Stimulated activated CD4-positive, alpha-beta T cell treated with anti-CD3 and anti-CD28 coated beads, Interleukin-4, amount 100 ng/mL, for 48 hours (primary cell): Measurements from ENCODE around the gene FXYD3.
"Not testable (repeated sequence)": the region's sequence is repeated elsewhere in the genome, so short reads cannot be mapped to it uniquely, and the experiment has no call there.

Experiments
- DNase-seq, 2 donors: peaks; one replicate each; pipeline ENCODE4 v3.0.0-alpha.2; 2020; ENCODE audit warnings: low read depth in 2 of 2

The FXYD3 gene

DNA sequence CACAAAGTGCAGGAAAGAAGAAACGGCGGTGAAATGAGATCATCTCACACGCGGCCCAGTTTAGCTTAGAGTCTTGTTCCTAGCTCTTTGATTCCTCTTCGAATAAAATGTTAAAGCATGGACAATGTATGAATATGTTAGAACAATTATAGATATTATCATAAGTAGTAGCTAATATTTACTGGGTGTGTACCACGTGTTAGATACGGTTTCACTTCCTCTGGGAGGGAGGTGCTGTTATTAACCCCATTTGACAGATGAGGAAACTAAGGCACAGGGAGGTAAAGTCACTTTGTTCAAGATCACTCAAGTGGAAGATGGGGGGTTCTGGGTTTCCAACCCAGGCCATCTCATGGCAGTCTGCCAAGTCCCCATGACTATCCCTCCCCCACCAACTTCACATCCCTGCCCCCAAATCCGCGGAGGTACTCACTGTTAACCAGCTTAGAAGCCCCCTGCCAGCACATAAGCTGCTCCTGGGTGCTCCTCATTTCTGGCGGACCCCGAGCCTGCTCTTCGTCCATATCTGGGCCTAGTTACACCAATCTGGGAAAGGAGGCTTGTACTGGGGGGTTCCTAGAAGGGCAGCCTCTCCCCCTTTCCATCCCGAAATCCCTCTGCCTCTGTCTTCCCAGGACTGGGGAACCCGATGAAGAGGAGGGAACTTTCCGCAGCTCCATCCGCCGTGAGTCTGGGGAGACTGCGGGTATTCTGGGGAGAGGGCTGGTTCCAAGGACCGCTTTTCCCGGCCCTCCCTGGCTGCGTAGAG lies 26.4 kb downstream of the FXYD3 start:
- DNase-seq: no peak

- DNase-seq: peak; percentile 57 to 61
Measured at GRCh38 chr19:35142606-35143230, 27.1 kb downstream of the FXYD3 start.

GRCh38 chr19:35143231-35143715 lies 27.6 kb downstream of the FXYD3 start, which contains the start of gene FXYD7:
Gene FXYD7 (plus strand): TSS chr19:35143255. CDS start chr19:35143334, 79 bp downstream.
- DNase-seq: no peak

DNA sequence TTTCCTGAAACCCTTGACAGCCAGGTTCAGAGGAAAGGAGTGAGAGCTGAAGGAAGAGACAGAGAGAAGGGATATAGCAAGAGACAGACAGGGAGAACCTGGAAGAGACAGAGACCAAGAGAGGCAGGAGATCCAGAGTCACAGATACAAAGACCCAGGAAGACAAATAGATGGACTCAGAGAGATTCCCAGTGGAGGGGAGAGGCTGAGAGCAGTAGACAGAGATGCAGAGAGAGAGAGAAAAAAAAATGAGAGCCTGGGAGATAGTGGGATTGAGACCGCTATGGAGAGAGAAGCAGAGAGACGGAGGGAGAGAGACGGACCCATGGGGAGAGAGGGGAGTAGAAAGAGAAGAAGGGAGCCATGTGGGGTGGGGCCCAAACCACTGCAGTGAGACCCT lies 28.2 kb downstream of the FXYD3 start:
- DNase-seq: no peak

DNA sequence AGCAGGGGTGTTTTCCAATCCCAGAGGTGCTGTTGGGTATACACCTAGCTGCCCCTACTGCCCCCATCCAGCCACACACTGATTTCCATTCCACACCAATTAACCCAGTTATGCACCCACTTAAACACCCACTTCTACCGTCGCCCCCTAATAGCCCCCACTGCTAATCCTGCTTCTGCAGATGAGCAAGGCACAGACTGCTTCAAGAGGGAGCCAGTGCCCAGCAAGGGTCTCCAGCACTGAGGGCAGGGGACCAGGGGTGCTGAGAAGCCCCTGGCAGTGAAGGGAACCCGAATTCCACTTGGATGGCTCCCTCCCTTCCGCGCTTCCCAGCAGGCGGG lies 28.6 kb downstream of the FXYD3 start:
- DNase-seq: no peak

DNA sequence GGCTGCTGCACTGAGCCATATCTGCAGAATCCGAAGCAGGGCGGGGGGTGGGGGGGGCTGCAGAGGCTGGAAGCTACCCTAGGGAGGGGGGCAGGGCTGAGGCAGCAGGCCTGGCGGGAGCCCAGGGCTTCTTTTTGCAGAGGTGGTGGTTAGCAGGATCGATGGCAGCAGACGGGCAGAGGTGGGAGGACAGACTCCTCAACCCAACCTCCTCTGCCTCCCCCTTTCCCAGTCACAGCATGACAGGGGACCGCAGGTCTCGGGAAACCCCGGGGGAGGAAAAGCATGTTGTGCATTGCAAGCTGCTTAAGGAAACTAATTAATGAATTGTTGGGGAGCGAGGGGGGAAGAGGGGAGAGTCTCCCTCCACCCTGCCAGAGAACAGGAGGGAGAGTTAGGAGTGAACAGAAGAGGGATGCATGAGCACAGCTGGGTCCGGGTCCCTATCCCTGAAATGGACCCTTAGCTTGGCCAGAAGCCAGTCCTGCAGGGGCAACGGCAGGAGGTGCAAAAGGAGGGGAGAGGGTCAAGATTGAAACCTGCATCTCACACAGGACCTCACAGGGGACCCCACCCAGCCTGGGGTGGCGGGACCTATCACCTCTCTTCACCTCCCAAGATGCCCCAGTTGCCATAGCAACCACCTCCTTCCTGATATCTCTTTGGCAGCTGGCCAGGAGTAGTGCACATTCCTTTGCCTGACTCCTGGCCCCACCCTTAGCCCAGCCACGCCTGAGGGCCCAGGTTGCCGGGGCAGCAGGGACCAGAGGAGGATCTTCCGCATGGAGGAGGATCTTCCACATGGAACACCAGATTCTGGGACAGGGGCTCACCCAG lies 29.2 kb downstream of the FXYD3 start:
- no peak for DNase-seq

- DNase-seq: no peak
Measured at GRCh38 chr19:35146746-35147459, 31.3 kb downstream of the FXYD3 start.

GRCh38 chr19:35149463-35149862 lies 33.8 kb downstream of the FXYD3 start:
- DNase-seq: no peak

DNA sequence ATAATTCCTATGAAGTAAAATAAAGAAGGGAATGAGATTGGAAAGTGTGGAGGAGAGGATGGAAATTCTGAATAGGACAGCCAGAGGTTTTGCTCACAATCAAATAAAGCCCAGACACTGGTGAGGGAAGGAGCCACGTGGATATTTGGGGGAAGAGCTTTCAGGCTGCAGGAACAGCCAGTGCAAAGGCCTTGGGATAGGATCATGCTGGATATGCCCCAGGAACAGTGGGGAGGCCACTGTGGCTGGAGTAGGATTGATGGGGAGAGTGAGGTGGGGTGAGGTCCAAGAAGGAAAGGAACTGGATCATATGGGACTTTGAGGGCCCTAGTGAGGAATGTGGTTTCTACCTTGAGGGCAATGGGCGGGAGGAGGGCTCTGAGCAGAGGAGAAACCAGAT lies 34.8 kb downstream of the FXYD3 start:
- DNase-seq: no peak

DNA sequence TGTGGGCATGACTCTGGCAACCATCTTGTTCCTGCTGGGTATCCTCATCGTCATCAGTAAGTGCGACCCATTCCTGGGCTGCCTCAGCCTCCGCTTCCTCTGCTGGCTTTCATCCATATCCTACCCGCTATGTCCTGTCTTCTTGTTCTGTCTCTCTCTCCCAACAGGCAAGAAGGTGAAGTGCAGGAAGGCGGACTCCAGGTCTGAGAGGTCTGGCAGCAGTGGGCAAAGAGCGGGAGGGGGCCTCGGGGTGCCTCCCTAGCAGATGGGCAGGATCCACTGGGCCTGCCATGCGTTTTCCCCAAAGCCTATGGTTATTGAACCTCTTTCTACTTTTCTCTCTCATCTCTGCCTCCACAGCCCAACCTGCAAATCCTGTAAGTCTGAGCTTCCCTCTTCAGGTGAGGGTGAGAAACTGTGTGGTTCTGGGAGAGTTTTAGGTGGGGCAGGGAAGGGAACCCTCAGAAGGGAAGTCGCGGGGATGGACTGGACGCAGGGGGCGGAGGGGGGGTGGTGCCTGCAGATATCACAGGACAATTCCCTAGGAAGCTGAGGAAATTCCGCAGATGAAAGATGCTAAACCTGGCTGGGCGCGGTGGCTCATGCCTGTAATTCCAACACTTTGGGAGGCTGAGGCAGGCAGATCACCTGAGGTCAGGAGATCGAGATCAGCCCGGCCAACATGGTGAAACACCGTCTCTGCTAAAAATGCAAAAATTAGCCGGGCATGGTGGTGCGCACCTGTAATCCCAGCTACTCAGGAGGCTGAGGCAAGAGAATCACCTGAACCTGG lies 35.8 kb downstream of the FXYD3 start:
- DNase-seq: no peak

DNA sequence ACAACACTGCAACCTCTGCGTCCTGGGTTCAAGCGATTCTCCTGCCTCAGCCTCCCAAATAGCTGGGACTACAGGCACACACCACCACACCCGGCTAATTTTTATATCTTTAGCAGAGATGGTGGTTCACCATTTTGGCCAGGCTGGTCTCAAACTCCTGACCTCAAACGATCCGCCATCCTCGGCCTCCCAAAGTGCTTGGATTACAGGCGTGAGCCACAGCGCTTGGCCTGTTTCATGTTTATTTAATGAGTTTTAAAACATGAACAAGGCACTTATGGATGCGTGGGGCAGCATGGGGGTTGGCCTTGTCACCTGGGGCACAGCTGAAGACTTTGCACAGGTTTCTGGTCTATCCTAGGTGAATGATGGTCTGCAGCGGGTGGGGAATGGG lies 37.5 kb downstream of the FXYD3 start:
- not testable (repeated sequence) for DNase-seq

DNA sequence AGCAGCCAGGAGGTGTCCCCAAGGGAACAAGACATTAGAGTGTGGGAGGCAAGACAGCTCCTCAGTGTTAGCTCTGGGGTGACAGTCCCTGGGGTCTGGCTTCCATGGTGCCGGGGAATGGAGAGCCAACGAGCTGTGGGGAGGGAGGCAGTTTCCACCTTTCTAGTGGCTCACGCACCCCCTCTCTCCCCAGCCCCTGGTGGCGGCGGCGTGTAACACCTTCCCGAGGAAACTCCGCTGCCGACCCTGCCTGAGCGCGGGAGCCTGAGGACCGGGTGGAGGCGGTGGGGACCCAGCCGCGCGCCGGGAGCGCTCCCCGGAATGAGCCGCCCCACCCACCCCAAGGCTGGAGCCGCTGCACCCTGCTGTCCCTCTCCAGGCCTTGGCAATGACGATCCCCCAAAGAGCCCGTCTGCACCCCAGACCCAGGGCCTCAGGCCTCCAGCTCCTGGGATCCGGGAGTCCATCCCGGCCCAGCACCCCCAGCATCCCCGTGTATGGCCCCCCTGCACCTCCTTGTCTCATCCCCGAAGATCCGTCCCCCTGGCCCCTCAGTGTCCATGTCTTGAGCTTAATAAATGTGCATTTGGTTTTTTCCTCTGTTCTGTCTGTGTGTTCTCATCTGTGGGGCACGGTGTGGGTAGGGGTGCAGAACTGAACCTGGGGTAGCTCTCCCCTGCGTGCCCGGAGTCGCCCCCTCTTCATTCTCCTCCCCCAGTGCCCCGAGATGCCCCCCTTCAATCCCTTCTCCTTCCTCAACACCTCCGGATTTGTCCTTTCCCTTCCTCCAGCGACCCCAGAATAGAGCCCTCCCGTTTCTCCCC lies 38.3 kb downstream of the FXYD3 start:
- DNase-seq: peak; percentile 79 to 80

- DNase-seq: peak; percentile 73 to 83
Measured at GRCh38 chr19:35154525-35155406, 39.1 kb downstream of the FXYD3 start, which contains the start of gene FXYD5. Gene FXYD5 (plus strand): TSS chr19:35154735. CDS start chr19:35155551, 816 bp downstream.

DNA sequence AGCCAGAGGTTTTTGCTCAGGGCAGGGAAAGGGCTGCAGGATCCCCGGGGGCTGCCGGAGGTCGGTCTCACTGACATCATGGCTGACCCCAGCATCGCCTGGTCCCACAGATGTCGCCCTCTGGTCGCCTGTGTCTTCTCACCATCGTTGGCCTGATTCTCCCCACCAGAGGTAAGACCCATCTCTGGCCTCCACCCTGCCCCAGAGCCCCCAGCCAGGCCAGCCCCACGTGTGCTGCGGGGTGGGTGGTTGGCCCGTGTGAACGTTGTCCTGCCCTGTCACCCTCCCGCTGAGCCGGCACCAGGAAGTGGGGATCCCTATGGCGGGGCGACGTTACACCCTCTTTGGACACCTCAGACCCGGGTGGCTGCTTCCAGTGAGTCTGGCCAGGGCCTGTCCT lies 39.8 kb downstream of the FXYD3 start:
- DNase-seq: peak; percentile 15 to 28

DNA sequence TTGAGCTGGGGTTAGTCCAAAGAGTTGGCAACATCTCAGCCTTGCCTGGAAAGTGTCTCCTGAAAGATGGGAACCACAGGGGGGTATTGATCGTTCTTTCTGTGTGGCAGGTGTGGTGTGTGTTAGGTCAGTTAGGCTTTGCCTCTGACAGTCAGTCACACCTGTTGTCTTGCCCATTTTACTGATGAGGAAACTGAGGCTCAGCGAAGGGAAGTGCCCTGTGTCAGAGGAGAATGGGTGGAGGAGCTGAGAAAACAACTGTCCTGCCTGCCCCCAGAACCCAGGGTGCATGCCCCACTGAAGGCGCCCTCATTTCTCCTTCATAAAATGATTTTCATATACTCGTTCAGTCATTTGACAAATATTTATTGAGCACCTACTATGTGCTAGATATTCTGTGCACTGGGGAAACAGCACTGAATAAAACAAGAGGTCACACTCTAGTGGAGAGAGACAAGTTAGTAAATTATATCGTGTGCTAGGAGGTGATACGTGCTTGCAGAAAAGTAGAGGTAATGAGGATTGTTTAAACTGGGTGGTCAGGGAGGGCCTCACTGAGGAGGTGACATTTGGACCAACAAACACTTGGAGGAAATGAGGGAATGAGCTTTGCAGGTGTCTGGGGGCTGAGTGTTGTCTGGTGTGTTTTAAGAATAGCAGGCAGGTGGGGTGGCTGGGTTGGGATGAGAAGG lies 40.5 kb downstream of the FXYD3 start:
- DNase-seq: no peak

DNA sequence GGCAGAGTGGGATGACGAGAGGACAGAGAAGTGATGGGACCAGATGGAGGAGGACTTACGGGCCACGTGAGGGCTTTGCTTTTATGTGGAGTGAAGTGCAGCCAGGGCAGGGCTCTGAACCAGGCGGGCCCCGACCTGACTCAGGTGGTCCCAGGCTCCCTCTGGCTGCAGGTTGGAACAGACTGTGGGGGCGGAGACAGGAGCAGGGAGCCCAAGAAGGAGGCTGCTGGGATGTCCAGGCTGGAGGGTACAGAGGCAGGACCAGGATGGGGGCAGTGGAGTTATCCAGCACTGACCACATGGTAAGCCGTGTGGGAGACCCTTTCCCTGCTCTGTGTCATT lies 41.0 kb downstream of the FXYD3 start:
- no peak for DNase-seq

DNA sequence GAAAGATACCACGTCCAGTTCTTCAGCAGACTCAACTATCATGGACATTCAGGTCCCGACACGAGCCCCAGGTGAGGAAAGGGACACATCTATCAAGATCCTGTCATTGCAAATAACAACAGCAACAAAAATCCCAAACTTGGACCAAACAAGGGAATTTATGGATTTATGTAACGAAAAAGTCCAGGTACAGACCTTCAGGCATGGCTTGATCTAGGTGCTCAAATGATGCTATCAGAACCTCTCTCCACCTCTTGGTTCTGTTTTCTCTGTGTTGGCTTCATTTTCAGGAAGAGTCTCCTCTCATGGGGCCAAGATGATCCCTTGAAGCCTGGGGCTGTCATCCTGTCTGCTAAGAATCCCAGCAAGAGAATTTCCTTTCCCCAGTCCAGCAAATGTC lies 41.8 kb downstream of the FXYD3 start:
- no peak for DNase-seq

DNA sequence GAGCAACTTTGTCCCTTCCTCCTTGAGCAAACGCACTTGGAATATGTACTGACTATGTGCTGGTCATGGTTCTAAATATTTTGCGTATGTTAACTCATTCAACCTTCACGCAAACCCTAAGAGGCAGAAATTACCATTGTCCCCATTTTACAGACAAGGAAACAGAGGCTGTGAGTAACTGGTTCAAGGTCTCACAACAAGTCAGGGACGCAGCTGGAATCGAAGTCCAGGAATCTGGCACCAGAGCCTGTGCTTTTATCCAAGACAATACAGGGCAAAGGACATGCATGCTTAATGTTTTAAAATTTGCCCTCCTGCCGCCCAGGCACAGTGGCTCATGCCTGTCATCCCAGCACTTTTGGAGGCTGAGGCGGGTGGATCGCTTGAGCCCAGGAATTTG lies 44.0 kb downstream of the FXYD3 start:
- DNase-seq: no peak
